H1 (cell line): ENCODE results near the gene FUBP3. TPM values are rescaled to one million over a fixed set of nuclear protein-coding genes. Genes with fewer than 3 reads are reported as not detected.

Source experiments
- CTCF ChIA-PET: fragments of 300-600 bp; sonication (Branson Sonifier 250); formaldehyde crosslinking; loops from one replicate; lab custom pipeline; 2021; ENCODE audit not compliant: partially characterized antibody; lab: Charles Lee
- POLR2A ChIA-PET: fragments of 300-600 bp; sonication (Branson Sonifier 250); formaldehyde crosslinking; loops from one replicate; lab custom pipeline; 2021; ENCODE audit warnings: inconsistent platforms; ENCODE audit not compliant: partially characterized antibody; lab: Charles Lee
- DNase-seq, 2 experiments: peaks; one replicate each; pipeline versions ENCODE4 v3.0.0 to v3.0.0-alpha.2; 2010 to 2022; ENCODE audit warnings: low spot score in 2 of 2, low read depth in 1 of 2, mixed read lengths in 1 of 2
- FAIRE-seq: peaks from 2 replicates; lab custom pipeline; 2011; peaks lifted over from hg19 to GRCh38; lab: Jason Lieb, UNC
- H2AFZ ChIP-seq: 2 replicates; pipeline ENCODE4 v1.8.1; 2012; ENCODE audit warnings: low read length, inconsistent platforms
- H2AK5ac ChIP-seq: 2 replicates; pipeline ENCODE4 v1.6.1; 2013; ENCODE audit warnings: low read depth, low read length
- H2BK120ac ChIP-seq: replicated peaks from 2 replicates; pipeline ENCODE3; 2013; ENCODE audit warnings: low read depth, low read length, inconsistent platforms
- H2BK12ac ChIP-seq: 2 replicates; pipeline ENCODE4 v1.6.1; 2013; ENCODE audit warnings: low read depth, low read length
- H2BK15ac ChIP-seq: 2 replicates; pipeline ENCODE4 v1.6.1; 2013; ENCODE audit warnings: low read length
- H2BK20ac ChIP-seq: 2 replicates; pipeline ENCODE4 v1.6.1; 2013; ENCODE audit warnings: low read length
- H2BK5ac ChIP-seq: 2 replicates; pipeline ENCODE4 v1.6.1; 2013; ENCODE audit warnings: low read depth, low read length
- H3K14ac ChIP-seq: 2 replicates; pipeline ENCODE4 v1.6.1; 2013; ENCODE audit warnings: inconsistent platforms; ENCODE audit not compliant: insufficient read length
- H3K18ac ChIP-seq: 2 replicates; pipeline ENCODE4 v1.6.1; 2013; ENCODE audit warnings: low read length; ENCODE audit errors: extremely low read depth
- H3K23ac ChIP-seq: 2 replicates; pipeline ENCODE4 v1.6.1; 2013; ENCODE audit warnings: inconsistent platforms; ENCODE audit not compliant: insufficient read length
- H3K23me2 ChIP-seq: 2 replicates; pipeline ENCODE4 v1.6.1; 2013; ENCODE audit warnings: low read depth, low read length
- H3K27ac ChIP-seq: 2 replicates; pipeline ENCODE4 v1.6.1; 2011; ENCODE audit warnings: low read depth, low read length, inconsistent platforms
- H3K27me3 ChIP-seq, 4 experiments: replicated peaks in 1 of 4; 1 replicate in 1 of 4; 2 replicates in 3 of 4; pipeline versions ENCODE4 v1.6.1 to v1.8.1; 2011 to 2013; ENCODE audit warnings: low read length in 3 of 4, mild to moderate bottlenecking in 3 of 4, inconsistent platforms in 2 of 4, mixed read lengths in 2 of 4, moderate library complexity in 1 of 4; ENCODE audit not compliant: control insufficient read depth in 3 of 4, insufficient read depth in 3 of 4; ENCODE audit errors: extremely low read depth in 1 of 4
- H3K36me3 ChIP-seq, 4 experiments: 2 replicates each; pipeline versions ENCODE4 v1.6.1 to v1.8.1; 2011 to 2013; ENCODE audit warnings: mild to moderate bottlenecking in 4 of 4, low read length in 3 of 4, moderate library complexity in 2 of 4, control low read depth in 1 of 4, inconsistent platforms in 1 of 4; ENCODE audit not compliant: insufficient read depth in 4 of 4, control insufficient read depth in 2 of 4
- H3K4ac ChIP-seq: replicated peaks from 2 replicates; pipeline ENCODE3; 2013; ENCODE audit warnings: low read length, low read depth, mixed read lengths, inconsistent platforms; ENCODE audit not compliant: insufficient read length
- H3K4me1 ChIP-seq, 4 experiments: replicated peaks in 1 of 4; 1 replicate in 1 of 4; 2 replicates in 3 of 4; pipeline versions ENCODE4 v1.6.1 to v1.8.1; 2011 to 2013; ENCODE audit warnings: low read length in 3 of 4, inconsistent platforms in 2 of 4, mixed read lengths in 1 of 4; ENCODE audit not compliant: insufficient read depth in 4 of 4, control insufficient read depth in 3 of 4
- H3K4me2 ChIP-seq, 2 experiments: 2 replicates each; pipeline versions ENCODE4 v1.6.1 to v1.8.1; 2011 to 2013; ENCODE audit warnings: low read depth in 2 of 2, low read length in 2 of 2, control low read depth in 1 of 2, inconsistent platforms in 1 of 2, mild to moderate bottlenecking in 1 of 2; ENCODE audit not compliant: insufficient read depth in 1 of 2
- H3K4me3 ChIP-seq, 4 experiments: fragments of 200-600, 300-600 bp in 1 of 4; sonication (generic), shearing (Covaris generic), sonication (Bioruptor Twin) in 1 of 4; 2 replicates each; pipeline versions ENCODE4 v1.5.1 to v1.8.1; 2011 to 2016; ENCODE audit warnings: low read length in 4 of 4, low read depth in 3 of 4, control low read depth in 2 of 4, inconsistent platforms in 2 of 4, mild to moderate bottlenecking in 2 of 4, mixed read lengths in 1 of 4, moderate library complexity in 1 of 4; ENCODE audit not compliant: insufficient read depth in 2 of 4; ENCODE audit errors: extremely low read depth in 1 of 4
- H3K56ac ChIP-seq: replicated peaks from 2 replicates; pipeline ENCODE3; 2013; ENCODE audit warnings: low read depth, mild to moderate bottlenecking, mixed read lengths, low read length, inconsistent platforms; ENCODE audit not compliant: insufficient read length
- H3K79me1 ChIP-seq: 2 replicates; pipeline ENCODE4 v1.6.1; 2013; ENCODE audit warnings: low read depth, low read length, control low read depth
- H3K79me2 ChIP-seq, 2 experiments: 2 replicates each; pipeline versions ENCODE4 v1.6.1 to v1.8.1; 2012 to 2013; ENCODE audit warnings: low read length in 2 of 2, mild to moderate bottlenecking in 2 of 2, inconsistent platforms in 1 of 2; ENCODE audit not compliant: insufficient read depth in 2 of 2, control insufficient read depth in 1 of 2
- H3K9ac ChIP-seq, 4 experiments: replicated peaks in 1 of 4; 1 replicate in 1 of 4; 2 replicates in 3 of 4; pipeline versions ENCODE4 v1.6.1 to v1.8.1; 2011 to 2013; ENCODE audit warnings: low read depth in 3 of 4, low read length in 3 of 4, control low read depth in 2 of 4, mild to moderate bottlenecking in 2 of 4, moderate library complexity in 2 of 4, inconsistent platforms in 1 of 4; ENCODE audit errors: extremely low read depth in 1 of 4
- H3K9me3 ChIP-seq, 2 experiments: 2 replicates each; pipeline versions ENCODE4 v1.6.1 to v1.8.1; 2012 to 2013; ENCODE audit warnings: mild to moderate bottlenecking in 2 of 2, moderate library complexity in 2 of 2, control low read depth in 1 of 2, inconsistent platforms in 1 of 2, low read depth in 1 of 2, low read length in 1 of 2, mixed read lengths in 1 of 2; ENCODE audit not compliant: insufficient read depth in 2 of 2
- H4K20me1 ChIP-seq, 2 experiments: replicated peaks in 1 of 2; 2 replicates each; pipeline versions ENCODE3 to v1.8.1; 2011 to 2013; ENCODE audit warnings: inconsistent platforms in 2 of 2, low read length in 2 of 2, mild to moderate bottlenecking in 1 of 2; ENCODE audit not compliant: insufficient read depth in 2 of 2, control insufficient read depth in 1 of 2
- H4K5ac ChIP-seq: 2 replicates; pipeline ENCODE4 v1.6.1; 2013; ENCODE audit warnings: low read length, low read depth, mixed read lengths, inconsistent platforms; ENCODE audit not compliant: insufficient read length
- H4K8ac ChIP-seq: 2 replicates; pipeline ENCODE4 v1.8.0; 2013; ENCODE audit warnings: mild to moderate bottlenecking, moderate library complexity, low read length, inconsistent platforms; ENCODE audit not compliant: insufficient read depth; ENCODE audit errors: extremely low read depth
- H4K91ac ChIP-seq: replicated peaks from 2 replicates; pipeline ENCODE3; 2013; ENCODE audit warnings: low read length, mixed read lengths, inconsistent platforms; ENCODE audit not compliant: insufficient read length
- HDAC6 ChIP-seq: IDR thresholded peaks from one replicate; pipeline ENCODE4 v1.7.1; 2012; ENCODE audit warnings: low read depth, mild to moderate bottlenecking, inconsistent platforms, low read length, moderate library complexity
- WGBS, 2 experiments: shearing (Covaris generic) in 1 of 2; methylation state at CpG; one replicate each; pipeline versions ENCODE4 v1.1.6 to v1.1.7; 2013 to 2015; ENCODE audit warnings: low lambda C conversion rate in 2 of 2, mixed read lengths in 2 of 2, inconsistent platforms in 1 of 2, low coverage in 1 of 2, missing lambda C conversion rate in 1 of 2; ENCODE audit not compliant: insufficient replicate concordance in 2 of 2, insufficient coverage in 1 of 2, insufficient read length in 1 of 2; ENCODE audit errors: extremely low coverage in 1 of 2, missing lambda C conversion rate in 1 of 2; 5-methylcytosine and 5-hydroxymethylcytosine counted together
- polyA plus RNA-seq, 7 experiments: library from polyadenylated mRNA; depleted of rRNA in 3 of 7; stranded (reverse) in 5 of 7; unstranded in 2 of 7; fragments of >200 nt in 5 of 7; fragments of 200-250 nt in 2 of 7; gene quantifications; 1 replicate in 5 of 7; 2 replicates in 1 of 7; 4 replicates in 1 of 7; pipeline versions ENCODE4 v1.2.1 to v1.2.3, GENCODE V29; 2011 to 2013; ENCODE audit warnings: missing spikeins in 2 of 7, mixed read lengths in 2 of 7
- total RNA-seq: library from RNA; stranded (reverse); fragmentation: NEBNext Ultra II Directional; extraction: Animal tissue kit (Norgen Biotek cat#: 25700); gene quantifications from 2 replicates; pipeline ENCODE4 v1.2.1, GENCODE V29; 2021
- TF ChIP-seq, protein P1 (sequence below): IDR thresholded peaks from 2 replicates; pipeline ENCODE4 v1.6.1; 2012; ENCODE audit warnings: inconsistent platforms

The FUBP3 gene
- total and polyA plus RNA-seq, 2 of the 8 experiments (the other 6 are each of a cell fraction or from before 2014, with no cell fraction given): 23.7 to 76.4 TPM

DNA sequence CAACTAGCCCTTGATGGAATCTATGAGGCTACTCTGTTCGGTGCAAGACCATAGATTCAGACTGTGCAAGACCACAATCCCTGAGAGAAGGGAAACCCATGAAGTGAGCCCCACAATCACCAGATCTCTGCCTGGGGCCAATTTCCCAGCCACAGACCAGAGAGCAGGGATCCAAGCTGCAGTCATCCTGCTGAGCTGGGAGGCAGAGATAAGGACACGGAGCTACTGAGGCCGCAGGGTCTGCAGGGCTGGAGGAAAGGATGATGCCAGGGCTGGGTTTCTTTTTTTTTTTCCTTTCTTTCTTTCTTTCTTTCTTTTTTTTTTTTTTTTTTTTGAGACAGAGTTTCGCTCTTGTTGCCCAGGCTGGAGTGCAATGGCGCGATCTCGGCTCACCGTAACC is 47.7 kb upstream of the FUBP3 start:
- Histone ChIP-seq H3K23me2 (0 out of 2 replicates have a peak, but pooled peaks cover 3% of the 10 kb centered on the region), H3K4me1 (peaks cover 0 to 14% (median 9%) of the 10 kb centered on the region in 4 experiments; a peak in 6 of 7 replicates), H2BK120ac (no peak overlapping the region), H3K23ac (no peak overlapping the region), H3K9ac (no peak overlapping the region), H3K4me3 (no peak overlapping the region), H2BK20ac (no peak overlapping the region), H4K5ac (no peak overlapping the region), H3K36me3 (no peaks in the 10 kb centered on the region), H4K91ac (no peak overlapping the region), H2BK12ac (no peak overlapping the region), H3K79me1 (no peaks in the 10 kb centered on the region), H3K4me2 (no peak overlapping the region), H3K27me3 (peaks cover 0 to 10% (median 6%) of the 10 kb centered on the region in 4 experiments; a peak in 3 of 7 replicates), H3K9me3 (no peaks in the 10 kb centered on the region), H4K20me1 (no peaks in the 10 kb centered on the region), H3K27ac (no peak overlapping the region), H2AK5ac (no peak overlapping the region), H2AFZ (no peak overlapping the region), H4K8ac (no peak overlapping the region), H3K14ac (no peak overlapping the region), H2BK15ac (no peak overlapping the region), H3K79me2 (no peaks in the 10 kb centered on the region), H3K4ac (no peak overlapping the region), H2BK5ac (no peak overlapping the region), H3K18ac (no peak overlapping the region), H3K56ac (no peak overlapping the region)
- CTCF ChIA-PET: interaction anchor here (0.6 to 1.1 kb wide), 3 partner anchors 14 to 109 kb away, joined by 3 read pairs; no protein-coding TSS in a partner anchor
- POLR2A ChIA-PET: interaction anchor here (1.4 kb wide), 1 partner anchor 29 kb away, joined by 5 read pairs; no protein-coding TSS in a partner anchor
- TF ChIP-seq, protein P1, sequence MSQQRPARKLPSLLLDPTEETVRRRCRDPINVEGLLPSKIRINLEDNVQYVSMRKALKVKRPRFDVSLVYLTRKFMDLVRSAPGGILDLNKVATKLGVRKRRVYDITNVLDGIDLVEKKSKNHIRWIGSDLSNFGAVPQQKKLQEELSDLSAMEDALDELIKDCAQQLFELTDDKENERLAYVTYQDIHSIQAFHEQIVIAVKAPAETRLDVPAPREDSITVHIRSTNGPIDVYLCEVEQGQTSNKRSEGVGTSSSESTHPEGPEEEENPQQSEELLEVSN: no peak
- TF ChIP-seq HDAC6: no peak
- 95% methylated on average over 7 of the region's 8 CpGs; no CpG with 5 or more reads in 1 of the 2 experiments for WGBS, 2 experiments
- no peak for DNase-seq
- FAIRE-seq: no peak
